ENCODE results near the gene SPATA2L.
A peak's percentile ranks its signal among the peaks of the same experiment; 100 is the strongest.
"Not testable (repeated sequence)": the region's sequence is repeated elsewhere in the genome, so short reads cannot be mapped to it uniquely, and the experiment has no call there.

The SPATA2L gene

GRCh38 chr16:89707695-89708094 lies 6.2 kb upstream of the SPATA2L start:
- DNase-seq (ENCODE audit: low read depth in 2 of 2): no peak

GRCh38 chr16:89706518-89707260 lies 5.2 kb upstream of the SPATA2L start:
- DNase-seq (ENCODE audit: low read depth in 2 of 2): no peak

DNA sequence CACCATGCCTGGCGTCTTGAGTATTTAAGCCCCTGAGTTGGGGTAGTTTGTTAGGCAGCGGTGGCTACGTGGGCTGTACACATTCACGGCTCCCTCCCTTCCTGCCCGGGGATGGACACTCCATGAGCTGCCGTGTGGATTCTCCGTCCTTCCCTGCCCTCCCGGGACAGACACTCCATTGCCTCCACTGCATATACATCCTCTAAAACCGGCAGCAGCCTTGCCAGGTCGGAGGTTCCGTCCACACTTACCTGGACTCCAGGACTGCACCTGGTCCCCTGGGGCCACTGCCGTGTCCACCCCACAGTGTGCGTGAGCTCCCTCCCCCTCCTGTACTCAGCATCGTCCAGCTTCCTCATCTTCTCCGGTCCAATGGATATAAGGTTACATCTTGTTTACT lies 3.5 kb upstream of the SPATA2L start:
- no peak for DNase-seq (ENCODE audit: low read depth in 2 of 2)

DNA sequence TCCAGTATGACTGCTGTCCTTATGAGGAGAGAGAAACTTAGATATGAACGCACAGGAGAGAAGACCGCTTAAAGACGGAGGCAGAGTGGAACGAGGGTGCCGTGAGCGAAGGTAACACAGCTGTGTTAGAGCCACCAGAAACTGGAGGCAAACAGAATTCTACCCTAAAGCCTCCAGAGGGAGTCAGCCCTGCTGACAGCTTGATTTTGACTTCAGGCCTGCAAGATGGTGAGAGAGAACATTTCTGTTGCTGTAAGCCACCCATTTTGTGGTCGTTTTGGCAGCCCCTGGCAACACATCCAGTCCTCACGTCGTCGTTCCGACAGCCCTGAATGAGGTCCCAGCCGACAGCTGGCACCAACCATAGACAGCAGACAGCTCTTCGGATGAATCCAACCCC lies 2.8 kb upstream of the SPATA2L start:
- DNase-seq (ENCODE audit: low read depth in 2 of 2): no peak

DNA sequence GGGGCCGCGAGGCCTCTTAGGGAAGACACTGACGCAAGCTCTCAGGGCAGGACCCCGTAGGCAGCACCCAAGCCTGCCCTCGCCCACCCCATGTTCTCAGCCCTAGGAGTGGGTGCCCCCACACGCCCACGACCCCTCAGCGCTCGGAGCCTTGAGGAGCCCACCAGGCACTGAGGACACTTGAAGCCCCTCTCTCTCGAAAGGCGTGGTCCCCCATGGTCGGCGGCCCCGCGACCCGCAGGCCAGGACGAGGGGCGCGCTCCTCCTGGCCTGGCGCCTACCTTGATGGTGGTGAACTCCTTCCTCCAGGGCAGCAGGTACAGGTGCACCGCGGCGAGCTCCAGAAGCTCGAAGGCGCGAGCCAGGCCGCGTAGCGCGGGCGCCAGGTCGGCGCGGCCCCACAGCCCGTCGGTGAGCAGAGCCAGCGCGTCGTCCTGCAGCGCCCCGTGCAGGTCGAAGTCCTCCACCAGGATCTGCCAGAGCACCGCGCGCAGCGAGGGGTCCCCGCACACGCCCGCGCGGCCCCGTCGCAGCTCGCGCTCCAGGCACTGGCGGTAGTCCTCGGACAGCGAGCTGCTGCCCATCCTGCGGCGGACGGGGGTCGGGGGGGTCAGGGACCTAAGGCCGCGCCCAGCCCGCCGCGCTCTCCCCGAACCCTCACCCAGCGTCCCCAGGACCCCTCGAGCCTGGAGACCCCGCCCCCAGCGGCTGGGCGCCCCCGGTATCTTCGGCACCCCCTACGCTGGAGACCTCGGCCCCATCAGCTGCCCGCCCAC lies 668 bp downstream of the SPATA2L start:
- peak in 1 of 2 donors; percentile 29 for DNase-seq (ENCODE audit: low read depth in 2 of 2)

- peak; percentile 91 to 96 for DNase-seq (ENCODE audit: low read depth in 2 of 2)
Observed at GRCh38 chr16:89700100-89700648, 1.3 kb downstream of the SPATA2L start.

DNA sequence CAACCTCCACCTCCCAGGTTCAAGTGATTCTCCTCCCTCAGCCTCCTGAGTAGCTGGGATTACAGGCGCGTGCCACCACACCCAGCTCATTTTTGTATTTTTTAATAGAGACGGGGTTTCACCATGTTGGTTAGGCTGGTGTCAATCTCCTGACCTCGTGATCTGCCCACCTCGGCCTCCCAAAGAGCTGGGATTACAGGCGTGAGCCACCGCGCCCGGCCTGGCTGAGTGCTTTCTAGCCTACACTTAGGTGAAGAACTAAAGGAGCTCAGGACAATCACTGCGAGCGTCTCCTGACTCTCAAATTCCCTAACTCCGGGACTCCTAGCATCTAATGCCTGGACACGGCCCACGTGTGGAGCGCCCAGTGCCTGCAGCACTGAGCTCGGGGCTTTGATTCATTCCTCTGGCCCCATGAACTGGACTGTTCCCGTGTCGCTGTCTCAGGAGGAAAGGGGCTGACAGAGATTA lies 1.8 kb downstream of the SPATA2L start:
- not testable (repeated sequence) for DNase-seq (ENCODE audit: low read depth in 2 of 2)

GRCh38 chr16:89698717-89699116 lies 2.8 kb downstream of the SPATA2L start:
- not testable (repeated sequence) for DNase-seq (ENCODE audit: low read depth in 2 of 2)

DNA sequence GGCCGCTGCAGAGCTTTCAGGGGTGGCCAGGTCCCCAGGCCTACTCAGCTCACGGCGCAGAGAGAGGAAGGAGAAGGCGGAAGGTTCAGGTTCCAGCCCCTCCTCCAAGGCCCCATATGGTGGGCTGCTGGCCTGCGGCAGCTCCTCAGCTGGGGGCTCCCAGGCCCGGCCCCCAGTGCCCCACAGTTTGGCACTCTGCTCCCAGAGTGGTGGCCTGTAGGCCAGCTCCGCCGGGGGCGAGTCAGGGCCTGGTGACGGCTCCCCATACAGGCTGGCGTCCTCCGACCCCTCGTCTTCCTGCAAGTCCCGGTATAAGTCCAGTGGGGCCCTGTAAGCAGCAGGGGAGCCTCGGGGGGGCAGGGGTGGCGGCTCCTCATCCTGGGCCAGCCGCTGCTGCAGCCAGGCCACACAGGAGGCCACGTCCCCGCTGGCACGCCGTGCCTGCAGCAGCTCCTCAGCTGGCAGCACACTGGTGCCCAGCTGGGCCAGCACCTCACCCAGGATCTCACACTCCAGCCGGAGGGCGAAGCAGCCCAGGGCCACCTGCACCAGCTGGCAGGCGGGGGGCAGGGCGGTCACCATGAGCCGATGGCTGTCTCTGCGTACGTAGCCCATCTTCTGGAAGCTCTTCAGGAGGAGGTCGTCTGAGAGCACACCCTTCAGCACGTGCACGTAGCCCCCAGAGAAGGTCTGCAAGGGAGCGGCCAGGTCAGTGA lies 3.7 kb downstream of the SPATA2L start:
- DNase-seq (ENCODE audit: low read depth in 2 of 2): no peak

DNA sequence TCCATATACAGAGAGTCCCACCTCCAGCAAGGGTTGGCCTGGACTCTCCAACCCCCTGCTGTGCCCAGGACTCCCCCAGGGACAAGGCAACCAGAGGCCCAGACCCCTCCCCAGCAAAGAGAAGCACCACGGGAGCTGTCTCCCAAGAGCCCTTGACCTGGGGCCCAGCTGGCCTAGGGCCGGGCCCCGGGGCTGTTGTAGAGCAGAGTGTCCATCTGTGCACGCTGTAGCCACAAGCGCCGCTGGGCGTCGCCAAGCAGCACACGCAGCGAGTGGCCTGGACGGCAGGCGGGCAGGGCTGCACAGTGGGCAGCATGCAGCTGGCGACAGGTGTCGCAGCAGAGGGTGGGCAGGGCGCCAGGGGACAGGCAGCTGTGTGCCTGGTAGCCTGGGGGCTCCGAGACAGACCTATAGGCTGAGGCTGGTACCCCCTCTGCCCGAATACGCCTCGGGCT lies 4.3 kb downstream of the SPATA2L start:
- DNase-seq (ENCODE audit: low read depth in 2 of 2): no peak

- DNase-seq (ENCODE audit: low read depth in 2 of 2): no peak
Observed at GRCh38 chr16:89696670-89697128, 4.8 kb downstream of the SPATA2L start.

DNA sequence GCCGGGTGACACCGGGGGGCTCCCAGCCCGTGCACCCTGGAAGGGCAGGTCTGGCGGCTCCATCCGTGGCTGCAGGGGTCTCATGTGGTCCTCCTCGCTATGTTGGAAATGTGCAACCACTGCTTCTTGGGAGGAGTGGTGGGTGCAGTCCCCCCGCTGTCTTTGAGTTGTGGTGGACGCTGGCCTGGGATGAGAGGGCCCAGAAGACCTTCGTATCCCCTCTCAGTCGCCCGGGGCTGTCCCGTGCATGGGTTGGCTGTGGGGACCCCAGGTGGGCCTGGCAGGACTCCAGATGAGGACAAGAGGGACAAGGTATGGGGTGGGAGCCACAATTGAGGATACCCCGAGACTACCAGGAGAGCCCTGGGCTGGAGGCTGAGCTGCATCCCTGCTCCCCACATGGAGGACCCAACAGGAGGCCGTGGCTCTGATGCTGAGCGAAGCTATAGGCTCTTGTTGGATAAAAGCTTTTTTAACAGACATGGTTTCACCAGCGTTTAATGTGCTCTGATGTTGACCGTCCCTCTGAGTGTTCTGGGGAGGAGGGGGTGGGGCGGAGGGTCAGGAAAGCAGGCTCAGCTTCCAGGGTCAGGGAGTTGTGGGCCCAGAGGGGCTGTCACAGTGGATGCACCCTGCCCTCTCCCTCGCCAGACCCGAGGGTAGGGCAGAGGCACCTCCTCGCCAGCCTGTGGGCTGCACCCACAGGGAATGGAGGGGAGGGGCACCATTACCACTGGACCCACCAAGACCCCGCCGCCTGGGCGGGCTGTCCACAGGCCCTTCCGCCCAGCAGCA lies 5.4 kb downstream of the SPATA2L start:
- no peak for DNase-seq (ENCODE audit: low read depth in 2 of 2)

GRCh38 chr16:89695086-89695874 lies 6.2 kb downstream of the SPATA2L start:
- DNase-seq (ENCODE audit: low read depth in 2 of 2): no peak

GRCh38 chr16:89694784-89695085 lies 6.8 kb downstream of the SPATA2L start:
- not testable (repeated sequence) for DNase-seq (ENCODE audit: low read depth in 2 of 2)

DNA sequence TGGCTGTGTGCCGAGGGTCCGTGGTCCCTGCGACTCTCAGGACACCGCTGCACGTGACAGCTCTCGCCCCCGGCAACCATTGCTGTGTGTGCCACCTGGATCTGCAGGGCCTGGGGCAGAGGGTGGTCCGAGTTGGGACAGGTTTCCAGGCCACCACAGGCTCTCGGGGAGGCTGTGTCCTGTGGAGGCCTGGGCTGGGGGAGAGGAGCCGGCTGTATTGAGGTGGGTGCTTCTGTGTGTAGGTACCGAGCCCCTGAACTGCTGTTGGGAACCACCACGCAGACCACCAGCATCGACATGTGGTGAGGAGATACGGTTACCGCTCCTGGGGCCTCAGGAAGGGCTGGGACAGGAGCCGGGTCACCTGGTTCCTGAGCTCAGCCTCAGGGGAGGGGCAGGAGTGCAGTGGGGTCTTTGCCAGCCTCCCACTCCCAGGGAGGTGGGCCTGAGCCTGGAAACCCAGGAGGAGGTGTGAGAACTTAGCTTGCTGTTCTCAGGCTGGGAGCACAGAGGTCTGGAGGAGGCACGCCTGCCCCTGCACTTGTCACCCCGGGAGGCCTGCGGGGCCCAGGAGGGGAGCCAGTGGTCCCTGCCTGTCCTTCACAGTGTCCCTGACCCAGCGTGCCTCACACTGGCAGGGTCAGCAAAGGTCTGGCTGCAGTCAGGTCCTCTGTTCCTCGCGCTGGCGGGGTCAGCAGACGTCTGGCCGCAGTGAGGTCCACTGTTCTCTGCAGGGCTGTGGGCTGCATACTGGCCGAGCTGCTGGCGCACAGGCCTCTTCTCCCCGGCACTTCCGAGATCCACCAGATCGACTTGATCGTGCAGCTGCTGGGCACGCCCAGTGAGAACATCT lies 7.3 kb downstream of the SPATA2L start:
- no peak for DNase-seq (ENCODE audit: low read depth in 2 of 2)

GRCh38 chr16:89693289-89693731 lies 8.2 kb downstream of the SPATA2L start:
- no peak for DNase-seq (ENCODE audit: low read depth in 2 of 2)

DNA sequence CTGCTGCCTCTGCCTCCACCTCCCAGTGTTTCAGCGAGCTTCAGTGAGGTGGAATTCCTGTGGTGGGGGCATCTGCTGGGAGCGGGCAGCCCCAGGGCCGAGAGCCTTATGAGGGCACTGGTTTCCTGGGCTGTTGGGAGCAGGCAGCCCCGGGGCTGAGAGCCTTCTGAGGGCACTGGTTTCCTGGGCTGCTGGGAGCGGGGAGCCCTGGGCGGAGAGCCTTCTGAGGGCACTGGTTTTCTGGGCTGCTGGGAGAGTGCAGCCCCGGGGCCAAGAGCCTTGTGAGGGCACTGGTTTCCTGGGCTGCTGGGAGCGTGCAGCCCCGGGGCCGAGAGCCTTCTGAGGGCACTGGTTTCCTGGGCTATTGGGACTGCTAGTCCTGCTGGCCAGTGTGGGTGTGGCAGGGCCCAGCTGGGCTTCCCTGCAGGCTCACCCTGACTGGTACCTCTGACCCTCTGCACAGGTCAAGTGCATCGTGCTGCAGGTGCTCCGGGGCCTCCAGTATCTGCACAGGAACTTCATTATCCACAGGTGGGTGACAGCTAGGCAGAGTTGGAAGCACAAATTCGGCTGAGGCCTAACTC lies 9.4 kb downstream of the SPATA2L start:
- DNase-seq (ENCODE audit: low read depth in 2 of 2): no peak

DNA sequence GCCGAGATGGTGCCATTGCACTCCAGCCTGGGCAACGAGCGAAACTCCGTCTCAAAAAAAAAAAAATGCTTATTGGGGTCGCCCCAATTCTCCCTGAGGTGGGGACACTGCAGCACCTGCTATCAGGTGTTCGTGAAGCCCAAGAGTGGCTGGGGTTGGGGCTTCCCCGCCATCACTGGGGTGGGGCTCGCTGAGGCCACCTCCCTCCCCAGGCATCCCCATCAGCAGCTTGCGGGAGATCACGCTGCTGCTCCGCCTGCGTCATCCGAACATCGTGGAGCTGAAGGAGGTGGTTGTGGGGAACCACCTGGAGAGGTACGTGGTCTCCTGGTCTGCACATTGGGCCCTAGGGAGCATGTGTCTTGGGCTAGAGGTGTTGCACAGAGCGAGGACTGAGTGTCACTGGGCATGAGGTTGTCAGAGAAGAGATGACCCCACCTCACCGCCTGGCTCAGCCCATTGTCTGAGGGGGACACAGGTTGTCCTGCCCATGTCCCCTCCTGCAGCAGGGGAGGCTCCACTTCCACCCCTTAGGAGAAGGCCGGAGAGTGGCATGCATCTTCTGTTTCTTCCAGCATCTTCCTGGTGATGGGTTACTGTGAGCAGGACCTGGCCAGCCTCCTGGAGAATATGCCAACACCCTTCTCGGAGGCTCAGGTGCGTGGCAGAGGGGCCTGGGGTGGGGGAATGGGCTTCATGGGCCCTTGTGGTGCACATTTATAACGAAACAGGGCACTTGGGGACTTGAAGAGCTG lies 10.1 kb downstream of the SPATA2L start:
- DNase-seq (ENCODE audit: low read depth in 2 of 2): no peak

All from stimulated activated CD8-positive, alpha-beta memory T cell treated with anti-CD3 and anti-CD28 coated beads, Interleukin-7, amount 100 ng/mL, for 4 hours (primary cell).